ENCODE data around the gene SLC8A2. TPM values are rescaled to one million over a fixed set of nuclear protein-coding genes. Genes with fewer than 3 reads are reported as not detected.

The SLC8A2 gene
- total RNA-seq, 2 experiments from 2014 or later = 0.13 to 0.36 TPM

DNA sequence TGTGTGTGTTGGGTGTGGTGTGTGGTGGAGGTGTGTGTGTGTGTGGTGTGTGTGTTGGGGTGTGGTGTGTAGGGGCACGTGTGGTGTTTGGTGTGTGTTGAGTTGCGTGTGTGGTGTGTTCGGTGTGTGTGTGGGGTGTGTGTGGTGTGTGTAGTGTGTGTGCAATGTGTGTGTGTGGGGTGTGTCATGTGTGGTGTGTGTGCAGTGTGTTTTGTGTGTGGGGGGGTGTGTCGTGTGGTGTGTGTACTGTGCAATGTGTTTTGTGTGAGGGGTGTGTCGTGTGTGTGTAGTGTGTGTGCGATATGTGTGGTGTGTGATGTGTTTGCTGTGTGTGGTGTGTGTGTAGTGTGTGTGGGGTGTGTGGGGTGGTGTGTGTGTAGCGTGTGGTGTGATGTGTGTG lies 18.3 kb upstream of the SLC8A2 start:
- DNase-seq (ENCODE audit: low spot score) = no peak
- H3K9me2 ChIP-seq (ENCODE audit: insufficient read depth, low read length) = no peaks in the 10 kb centered on the region
- intact Hi-C loops (cut with micrococcal nuclease; ENCODE audit: unreplicated experiment) = no loop called here
- H3K79me2 ChIP-seq (ENCODE audit: insufficient read depth, low read depth, low read length) = no peaks in the 10 kb centered on the region; the same call in 1 of the 2 replicates
- POLR2A ChIA-PET = no interaction called here
- H3K4me1 ChIP-seq (ENCODE audit: insufficient read depth, low read length, poor library complexity, severe bottlenecking) = peaks cover 43% of the 10 kb centered on the region
- CTCF ChIA-PET (ENCODE audit: unreplicated experiment) = no interaction called here
- no TSS peak for BruUV-seq (replicated peaks)
- TF ChIP-seq CTCF (conservative IDR thresholded peaks at IDR 0.05; ENCODE audit: low read length) = no peak
- TF ChIP-seq EZH2phosphoT487 (IDR thresholded peaks at IDR 0.05; ENCODE audit: borderline replicate concordance, low read depth, low read length) = no peak
- H3K4me2 ChIP-seq (ENCODE audit: low read length) = no peak overlapping the region
- H2AFZ ChIP-seq (ENCODE audit: low read length) = no peak overlapping the region
- H3K27ac ChIP-seq (ENCODE audit: low read depth, low read length, poor library complexity, severe bottlenecking) = no peak overlapping the region
- no peak overlapping the region for H3K4me3 ChIP-seq (ENCODE audit: low read depth, low read length, poor library complexity, severe bottlenecking)
- H3K9me3 ChIP-seq (ENCODE audit: low read length) = no peaks in the 10 kb centered on the region
- peaks cover 35% of the 10 kb centered on the region for H3K36me3 ChIP-seq (ENCODE audit: insufficient read depth, low read length)
- H4K20me1 ChIP-seq (ENCODE audit: insufficient read depth, low read length) = no peaks in the 10 kb centered on the region; the same call in 1 of the 2 replicates

DNA sequence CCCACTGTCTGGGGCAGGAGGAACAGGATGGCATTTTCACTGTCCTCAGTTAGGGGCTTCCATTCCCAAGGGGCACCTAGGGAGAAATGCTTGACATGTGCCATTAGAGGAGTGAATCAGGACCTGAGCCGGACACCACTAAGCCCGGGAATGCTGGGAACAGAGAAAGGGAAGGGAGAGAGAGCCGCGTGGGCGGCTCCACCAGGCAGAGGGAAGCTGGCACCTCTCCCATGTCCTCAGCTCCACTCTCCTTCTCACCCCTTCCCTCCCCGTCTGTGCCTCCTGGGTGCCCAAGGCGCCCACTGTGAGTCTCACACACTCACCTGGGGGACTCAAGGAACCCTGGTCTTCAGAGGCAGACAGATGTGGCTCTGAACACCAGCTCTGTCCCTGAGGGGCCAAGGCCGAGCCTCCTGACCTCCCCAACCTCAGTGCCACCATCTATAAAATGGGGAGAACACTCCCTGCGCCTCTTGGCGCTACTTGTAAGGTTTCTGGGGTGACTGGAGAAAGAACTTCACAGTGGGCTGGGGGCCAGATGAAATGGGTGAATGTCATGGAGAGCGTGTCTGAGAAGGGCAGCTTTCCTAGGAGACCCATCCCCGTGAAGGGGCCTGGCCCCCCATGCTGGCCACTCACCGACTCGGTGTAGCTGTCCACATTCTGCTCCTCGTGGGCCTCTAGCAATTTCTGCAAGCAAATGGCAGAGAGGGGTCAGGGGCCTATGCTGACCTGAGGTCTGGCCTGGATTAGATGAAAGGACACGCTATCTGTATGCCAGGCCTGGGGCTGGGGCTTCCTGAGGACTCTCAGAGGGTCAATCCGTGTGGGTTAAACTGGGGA lies 17.6 kb upstream of the SLC8A2 start:
- Histone ChIP-seq H3K9me3 (ENCODE audit: low read length) (no peaks in the 10 kb centered on the region), H3K27ac (ENCODE audit: low read depth, low read length, poor library complexity, severe bottlenecking) (no peak overlapping the region), H3K4me3 (ENCODE audit: low read depth, low read length, poor library complexity, severe bottlenecking) (no peak overlapping the region), H3K4me2 (ENCODE audit: low read length) (no peak overlapping the region), H4K20me1 (ENCODE audit: insufficient read depth, low read length) (no peaks in the 10 kb centered on the region), H3K9me2 (ENCODE audit: insufficient read depth, low read length) (no peaks in the 10 kb centered on the region), H3K79me2 (ENCODE audit: insufficient read depth, low read depth, low read length) (no peaks in the 10 kb centered on the region; the same call in 1 of the 2 replicates), H2AFZ (ENCODE audit: low read length) (no peak overlapping the region), H3K36me3 (ENCODE audit: insufficient read depth, low read length) (peaks cover 31% of the 10 kb centered on the region), H3K4me1 (ENCODE audit: insufficient read depth, low read length, poor library complexity, severe bottlenecking) (peaks cover 46% of the 10 kb centered on the region)
- ChIA-PET POLR2A (interaction anchor here (0.5 kb wide), 1 partner anchor 82 kb away, joined by 3 read pairs; no protein-coding TSS in a partner anchor), CTCF (ENCODE audit: unreplicated experiment) (no interaction called here)
- DNase-seq (ENCODE audit: low spot score) = no peak
- no TSS peak for BruUV-seq (replicated peaks)
- no peak for TF ChIP-seq CTCF (conservative IDR thresholded peaks at IDR 0.05; ENCODE audit: low read length)
- TF ChIP-seq EZH2phosphoT487 (IDR thresholded peaks at IDR 0.05; ENCODE audit: borderline replicate concordance, low read depth, low read length) = no peak
- intact Hi-C loops (cut with micrococcal nuclease; ENCODE audit: unreplicated experiment) = loop anchor here (10.0 kb wide), 1 partner anchor 116 kb away; the partner anchor contains the start of gene BICRA

Data from OCI-LY7 (cell line).